Ectodermal cell (in vitro differentiated cells): Measurements from ENCODE around the gene HMX3.

ENCODE experiments used
- H3K27ac ChIP-seq: 2 replicates; pipeline ENCODE4 v1.7.0; 2013; ENCODE audit warnings: mild to moderate bottlenecking, low read depth, low read length; ENCODE audit not compliant: insufficient read depth, poor library complexity, severe bottlenecking
- H3K27me3 ChIP-seq: 2 replicates; pipeline ENCODE4 v1.7.0; 2013; ENCODE audit warnings: mild to moderate bottlenecking, low read length; ENCODE audit not compliant: insufficient read depth, control insufficient read depth, poor library complexity, severe bottlenecking
- H3K36me3 ChIP-seq: one replicate; pipeline ENCODE4 v1.7.0; 2013; ENCODE audit warnings: low read length; ENCODE audit not compliant: control insufficient read depth, insufficient read depth
- H3K4me1 ChIP-seq: one replicate; pipeline ENCODE4 v1.7.0; 2013; ENCODE audit warnings: low read length; ENCODE audit not compliant: control insufficient read depth, insufficient read depth
- H3K4me3 ChIP-seq: 2 replicates; pipeline ENCODE4 v1.7.0; 2013; ENCODE audit warnings: low read depth, low read length, control low read depth; ENCODE audit not compliant: insufficient read depth
- H3K9me3 ChIP-seq: 2 replicates; pipeline ENCODE4 v1.7.0; 2013; ENCODE audit warnings: mild to moderate bottlenecking, low read length, moderate library complexity; ENCODE audit not compliant: control insufficient read depth
- WGBS, 2 experiments: methylation state at CpG; one replicate each; pipeline ENCODE4 v1.1.7; 2013; ENCODE audit warnings: missing lambda C conversion rate in 2 of 2; 5-methylcytosine and 5-hydroxymethylcytosine counted together

The HMX3 gene

DNA sequence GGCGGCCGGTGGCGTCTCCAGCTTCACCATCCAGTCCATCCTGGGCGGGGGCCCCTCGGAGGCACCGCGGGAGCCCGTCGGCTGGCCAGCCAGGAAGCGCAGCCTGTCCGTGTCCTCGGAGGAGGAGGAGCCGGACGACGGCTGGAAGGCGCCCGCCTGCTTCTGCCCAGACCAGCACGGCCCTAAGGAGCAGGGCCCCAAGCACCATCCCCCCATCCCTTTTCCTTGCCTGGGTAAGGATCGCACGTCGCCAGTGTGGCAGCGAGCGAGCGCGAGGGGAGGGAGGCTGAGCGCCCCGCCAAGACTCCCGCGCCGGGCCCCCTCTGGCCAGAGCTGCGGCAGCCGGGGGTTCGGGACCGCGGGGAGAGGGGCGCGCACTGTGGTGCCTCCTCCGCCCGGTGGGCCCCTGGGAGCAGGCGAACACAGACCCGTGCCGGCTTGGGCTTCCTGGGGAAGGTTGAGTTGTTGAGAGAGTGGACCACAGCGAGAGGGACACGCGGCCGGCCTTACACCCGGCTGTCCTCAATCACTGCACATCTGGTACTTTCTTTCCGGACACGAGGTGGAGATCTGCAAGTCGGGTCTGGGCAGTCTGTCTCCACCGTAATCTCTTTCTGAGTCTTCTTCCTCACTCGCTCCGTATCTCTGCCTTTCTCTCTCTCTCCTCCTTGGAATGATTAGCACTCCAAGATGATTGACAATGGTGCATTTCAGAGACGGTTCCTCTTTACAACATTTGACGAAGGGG is 12.8 kb downstream of the HMX3 start:
- Histone ChIP-seq H3K4me1 (peaks cover 14% of the 10 kb centered on the region), H3K4me3 (peak overlapping the region; percentile 17), H3K27ac (no peak overlapping the region), H3K36me3 (no peaks in the 10 kb centered on the region), H3K27me3 (peaks cover 100% of the 10 kb centered on the region), H3K9me3 (no peaks in the 10 kb centered on the region)
- WGBS, 2 experiments: 1% methylated on average over 55 of the region's 55 CpGs

DNA sequence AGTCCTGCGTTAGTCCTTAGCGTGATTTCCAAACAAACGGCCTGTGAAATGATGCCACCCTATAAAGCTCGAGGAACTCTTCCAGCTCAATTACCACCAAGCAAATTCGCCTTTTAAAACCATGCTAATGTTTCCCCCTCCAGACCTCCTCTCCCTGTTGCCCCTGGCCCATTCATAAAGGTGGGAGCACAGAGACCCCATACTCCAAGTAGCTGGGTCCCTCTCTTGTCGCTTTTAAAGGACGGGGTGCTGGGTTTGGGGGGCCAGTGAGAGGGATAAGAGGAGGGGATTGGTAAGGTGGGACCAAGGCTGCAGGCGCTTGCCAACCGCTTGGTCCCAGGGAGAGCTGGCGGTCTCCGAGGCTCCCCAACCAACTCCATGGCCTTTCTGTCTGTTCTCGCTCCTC is 13.4 kb downstream of the HMX3 start:
- H3K4me1 ChIP-seq: peaks cover 14% of the 10 kb centered on the region
- H3K9me3 ChIP-seq: no peaks in the 10 kb centered on the region
- H3K27ac ChIP-seq: no peak overlapping the region
- peaks cover 96% of the 10 kb centered on the region for H3K27me3 ChIP-seq
- 2 to 3% methylated on average over 12 of the region's 12 CpGs for WGBS, 2 experiments
- H3K36me3 ChIP-seq: no peaks in the 10 kb centered on the region
- peak overlapping the region; percentile 37 for H3K4me3 ChIP-seq

DNA sequence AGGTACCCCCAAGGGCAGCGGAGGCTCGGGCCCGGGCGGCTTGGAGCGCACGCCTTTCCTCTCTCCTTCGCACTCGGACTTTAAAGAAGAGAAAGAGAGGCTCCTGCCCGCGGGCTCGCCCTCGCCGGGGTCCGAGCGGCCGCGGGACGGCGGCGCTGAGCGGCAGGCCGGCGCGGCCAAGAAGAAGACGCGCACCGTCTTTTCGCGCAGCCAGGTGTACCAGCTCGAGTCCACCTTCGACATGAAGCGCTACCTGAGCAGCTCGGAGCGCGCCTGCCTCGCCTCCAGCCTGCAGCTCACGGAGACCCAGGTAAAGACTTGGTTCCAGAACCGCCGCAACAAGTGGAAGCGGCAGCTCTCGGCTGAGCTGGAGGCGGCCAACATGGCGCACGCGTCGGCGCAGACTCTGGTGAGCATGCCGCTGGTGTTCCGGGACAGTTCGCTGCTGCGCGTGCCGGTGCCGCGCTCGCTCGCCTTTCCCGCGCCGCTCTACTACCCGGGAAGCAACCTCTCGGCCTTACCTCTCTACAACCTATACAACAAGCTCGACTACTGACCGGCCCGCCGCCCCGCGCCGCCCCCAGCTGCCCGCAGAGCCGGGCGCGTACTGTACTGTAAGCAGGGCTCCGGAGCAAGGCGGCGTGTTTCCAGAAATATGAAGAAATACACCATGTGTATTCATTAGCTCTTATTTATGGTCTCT is 13.9 kb downstream of the HMX3 start:
- peaks cover 90% of the 10 kb centered on the region for H3K27me3 ChIP-seq
- no peaks in the 10 kb centered on the region for H3K9me3 ChIP-seq
- WGBS, 2 experiments: 0% methylated on average over 76 of the region's 76 CpGs
- peak overlapping the region; percentile 37 for H3K4me3 ChIP-seq
- no peak overlapping the region for H3K27ac ChIP-seq
- peaks cover 14% of the 10 kb centered on the region for H3K4me1 ChIP-seq
- no peaks in the 10 kb centered on the region for H3K36me3 ChIP-seq

DNA sequence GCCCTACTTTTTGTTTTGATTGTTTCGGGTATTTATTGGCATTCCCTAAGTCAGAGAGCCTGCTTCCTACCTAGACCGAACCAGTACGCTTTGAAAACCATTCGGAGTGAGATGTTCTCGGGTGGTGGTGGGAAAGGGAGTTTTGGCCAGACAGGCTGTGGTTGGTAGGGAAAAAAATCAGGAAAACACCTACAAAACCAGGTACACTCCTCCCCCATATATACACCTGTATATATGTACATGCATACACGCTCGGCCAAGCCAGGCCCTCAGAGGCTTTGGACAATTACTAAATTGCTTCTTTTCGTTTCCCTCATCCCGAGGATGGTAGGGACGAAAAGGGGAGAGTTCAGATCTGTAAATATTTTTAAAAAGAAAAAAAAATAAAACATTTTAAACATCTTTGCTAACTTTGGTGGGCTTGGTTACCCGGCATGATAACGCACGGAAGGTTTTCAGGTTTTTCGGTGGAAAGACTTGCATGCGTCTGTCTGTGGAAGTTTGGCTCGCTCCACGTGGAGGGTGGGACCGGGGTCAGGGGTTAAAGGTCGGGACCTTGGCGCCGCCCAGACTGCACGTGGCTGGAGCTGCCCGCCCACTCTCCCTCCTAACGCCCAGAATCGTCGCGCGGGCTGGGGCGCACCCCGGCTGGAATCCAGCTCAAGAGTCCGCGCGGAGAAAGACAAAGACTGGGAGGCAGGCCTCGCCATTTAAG is 14.7 kb downstream of the HMX3 start:
- 3 to 4% methylated on average over 26 to 33 of the region's 34 CpGs for WGBS, 2 experiments
- Histone ChIP-seq H3K4me1 (peaks cover 19% of the 10 kb centered on the region), H3K27me3 (peaks cover 83% of the 10 kb centered on the region), H3K4me3 (peak overlapping the region; percentile 37), H3K36me3 (no peaks in the 10 kb centered on the region), H3K9me3 (no peaks in the 10 kb centered on the region), H3K27ac (no peak overlapping the region)

DNA sequence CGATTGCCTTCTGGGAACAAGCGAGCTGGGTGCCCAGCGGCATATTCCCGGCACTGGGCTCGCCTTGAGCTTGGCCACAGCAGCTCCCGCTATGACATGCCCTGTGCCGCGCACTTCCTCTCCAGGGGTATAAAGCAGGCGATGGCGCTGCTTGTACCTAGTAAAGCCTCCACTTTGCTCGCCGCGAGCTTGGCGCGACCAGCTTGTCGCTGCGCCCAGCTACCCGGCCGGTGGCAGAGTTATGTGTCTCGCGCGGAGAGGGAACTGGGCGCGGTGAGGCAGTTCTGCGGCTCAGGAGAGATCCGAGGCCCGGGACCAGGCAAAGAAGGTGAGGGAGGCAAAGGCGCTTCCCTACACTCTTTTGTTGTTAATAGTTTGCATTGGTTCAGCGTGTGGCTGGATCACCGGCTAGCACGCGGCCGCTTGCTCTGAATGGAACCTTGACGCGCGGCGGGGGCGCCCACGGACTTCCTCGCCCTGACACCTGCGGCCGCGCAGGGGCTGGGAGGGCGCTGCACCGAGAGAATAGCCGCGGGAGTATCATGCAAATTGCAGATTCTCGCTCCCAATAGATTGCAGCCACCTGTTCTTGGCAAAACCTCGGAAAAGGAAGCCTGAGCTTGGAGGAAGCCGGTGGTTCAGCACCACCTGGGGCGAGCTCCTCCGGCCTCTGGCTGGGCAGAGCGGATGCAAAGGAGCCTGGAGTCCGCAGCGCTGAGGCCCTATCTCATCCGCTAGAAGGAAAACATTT is 15.4 kb downstream of the HMX3 start:
- Histone ChIP-seq H3K9me3 (no peaks in the 10 kb centered on the region), H3K36me3 (no peaks in the 10 kb centered on the region)
- WGBS, 2 experiments: 0 to 1% methylated on average over 56 of the region's 56 CpGs

DNA sequence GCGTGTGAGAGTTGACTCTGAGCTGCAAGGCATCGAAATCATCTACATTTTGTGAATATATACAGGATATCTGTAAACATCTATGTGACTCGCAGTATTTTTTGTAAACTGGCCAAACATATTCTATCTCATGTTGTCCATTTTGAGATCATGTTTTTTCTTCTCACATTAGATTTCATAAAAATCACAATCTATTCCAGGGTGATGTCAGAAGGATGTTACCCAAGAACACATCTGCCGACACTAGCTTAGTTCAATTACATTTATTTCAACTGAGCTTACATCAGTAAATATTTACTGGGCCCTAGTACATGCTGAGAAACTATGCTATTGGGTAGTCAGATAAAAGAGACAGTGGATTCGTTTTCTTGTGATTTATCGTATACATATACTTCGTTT is 16.0 kb downstream of the HMX3 start:
- Histone ChIP-seq H3K27me3 (peaks cover 70% of the 10 kb centered on the region), H3K9me3 (no peaks in the 10 kb centered on the region), H3K27ac (no peak overlapping the region), H3K4me3 (no peak overlapping the region), H3K4me1 (peaks cover 17% of the 10 kb centered on the region), H3K36me3 (peaks cover 3% of the 10 kb centered on the region)
- 31 to 35% methylated on average over 7 of the region's 7 CpGs for WGBS, 2 experiments

More for the DNA sequence above, 15.4 kb downstream of the HMX3 start:
- peaks cover 18% of the 10 kb centered on the region for H3K4me1 ChIP-seq
- peak overlapping the region; percentile 19 for H3K4me3 ChIP-seq
- no peak overlapping the region for H3K27ac ChIP-seq
- H3K27me3 ChIP-seq: peaks cover 76% of the 10 kb centered on the region

DNA sequence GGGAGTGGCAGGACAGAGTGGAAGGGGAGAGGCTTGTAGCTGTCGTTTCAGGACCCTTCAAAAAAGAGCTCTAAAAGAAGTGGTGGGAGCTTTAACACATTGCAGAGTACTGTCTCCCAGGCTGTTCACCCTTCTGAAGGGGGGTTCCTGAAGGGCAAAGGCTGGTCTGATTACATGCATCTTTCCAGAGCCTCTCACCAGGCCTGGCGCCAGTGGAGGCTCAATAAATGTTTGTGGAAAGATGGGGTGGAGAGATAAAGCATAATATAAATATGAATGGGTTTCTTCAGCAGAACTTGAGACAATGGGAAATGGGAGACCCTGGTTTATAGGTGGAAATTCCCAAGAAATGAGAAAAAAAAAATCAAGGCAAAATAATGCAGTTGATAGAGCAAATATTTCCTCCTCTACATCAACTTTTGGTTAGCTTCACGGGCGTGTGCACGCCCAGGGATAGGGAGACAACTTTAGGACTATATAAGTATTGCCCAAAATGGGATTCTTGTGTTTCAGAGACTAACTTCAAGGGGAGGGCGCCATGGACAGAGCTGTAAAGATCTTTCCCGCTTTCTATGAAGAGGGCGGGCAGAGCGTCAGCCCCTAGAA is 17.8 kb downstream of the HMX3 start:
- Histone ChIP-seq H3K4me3 (no peak overlapping the region), H3K9me3 (no peaks in the 10 kb centered on the region), H3K27ac (no peak overlapping the region), H3K27me3 (peaks cover 52% of the 10 kb centered on the region), H3K36me3 (peaks cover 11% of the 10 kb centered on the region), H3K4me1 (peaks cover 9% of the 10 kb centered on the region)
- 43 to 44% methylated on average over 9 of the region's 9 CpGs for WGBS, 2 experiments

DNA sequence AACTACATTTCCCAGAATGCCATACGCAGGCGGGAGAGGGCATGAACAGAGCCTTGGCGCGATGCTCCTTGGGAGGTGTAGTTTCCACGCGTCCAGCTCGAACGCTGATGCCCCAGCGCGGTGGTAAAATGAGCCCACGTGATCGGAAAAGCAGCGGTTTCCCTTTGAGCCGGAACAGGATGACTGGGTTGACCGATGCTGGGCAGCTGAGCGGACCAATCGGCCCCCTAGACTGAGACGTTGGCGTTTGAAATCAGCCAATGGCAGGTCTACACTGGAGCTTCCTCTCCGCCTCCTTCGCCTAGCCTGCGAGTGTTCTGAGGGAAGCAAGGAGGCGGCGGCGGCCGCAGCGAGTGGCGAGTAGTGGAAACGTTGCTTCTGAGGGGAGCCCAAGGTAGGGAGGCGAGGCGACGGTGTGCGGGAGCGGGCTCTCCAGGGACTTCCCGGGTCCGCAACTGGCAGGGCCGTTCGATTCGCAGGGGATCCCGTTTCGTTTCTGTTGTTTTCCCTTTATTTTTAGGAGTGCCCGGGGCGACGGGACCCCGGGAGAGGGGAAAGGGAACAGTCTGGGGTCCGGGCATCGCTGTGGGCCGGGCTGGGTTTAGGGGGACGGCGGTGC is 18.4 kb downstream of the HMX3 start, which contains the start of gene BUB3:
TSS of gene BUB3 (plus strand) at position 311 of the 619 bp plus-strand sequence. CDS start 516 bp downstream, outside the sequence.
- H3K4me1 ChIP-seq: peaks cover 9% of the 10 kb centered on the region
- peak within 1 kb of the TSS; percentile 38 for H3K27ac ChIP-seq
- peaks cover 45% of the 10 kb centered on the region for H3K27me3 ChIP-seq
- 0% methylated on average over 50 of the region's 50 CpGs for WGBS, 2 experiments
- H3K9me3 ChIP-seq: no peaks in the 10 kb centered on the region
- peak within 1 kb of the TSS; percentile 93 for H3K4me3 ChIP-seq
- H3K36me3 ChIP-seq: peaks cover 11% of the 10 kb centered on the region
